ENCODE data around the gene KIF16B. TPM values are rescaled to one million over a fixed set of nuclear protein-coding genes. Genes with fewer than 3 reads are reported as not detected.
"Not testable (repeated sequence)": the region's sequence is repeated elsewhere in the genome, so short reads cannot be mapped to it uniquely, and the experiment has no call there.

The KIF16B gene
- total RNA-seq, 1 donor from 2014 or later: 8.1 TPM

- no peaks in the 10 kb centered on the region for H3K36me3 Mint-ChIP-seq (ENCODE audit: low read depth)
- H3K27me3 Mint-ChIP-seq (ENCODE audit: insufficient read depth): no peaks in the 10 kb centered on the region
- DNase-seq (ENCODE audit: low spot score): no peak
- H3K4me3 Mint-ChIP-seq: no peak overlapping the region
- no peak overlapping the region for H3K27ac Mint-ChIP-seq
- intact Hi-C loops (cut with micrococcal nuclease): no loop called here
- H3K9me3 Mint-ChIP-seq: no peaks in the 10 kb centered on the region
- no peaks in the 10 kb centered on the region for H3K4me1 Mint-ChIP-seq (ENCODE audit: low read depth)
Observed at GRCh38 chr20:16539280-16540021, 33.8 kb downstream of the KIF16B start.

GRCh38 chr20:16538779-16539178 is 34.5 kb downstream of the KIF16B start:
- Mint-ChIP-seq H3K4me1 (ENCODE audit: low read depth) (no peaks in the 10 kb centered on the region), H3K9me3 (no peaks in the 10 kb centered on the region), H3K27me3 (ENCODE audit: insufficient read depth) (no peaks in the 10 kb centered on the region), H3K4me3 (no peak overlapping the region), H3K27ac (no peak overlapping the region), H3K36me3 (ENCODE audit: low read depth) (no peaks in the 10 kb centered on the region)
- no peak for DNase-seq (ENCODE audit: low spot score)
- intact Hi-C loops (cut with micrococcal nuclease): no loop called here

- intact Hi-C loops (cut with micrococcal nuclease): no loop called here
- Mint-ChIP-seq H3K4me3 (no peak overlapping the region), H3K27me3 (ENCODE audit: insufficient read depth) (no peaks in the 10 kb centered on the region)
Observed at GRCh38 chr20:16537918-16538317, 35.3 kb downstream of the KIF16B start.

GRCh38 chr20:16537025-16537665 is 36.1 kb downstream of the KIF16B start:
- Mint-ChIP-seq H3K4me3 (no peak overlapping the region), H3K27me3 (ENCODE audit: insufficient read depth) (no peaks in the 10 kb centered on the region), H3K27ac (no peak overlapping the region), H3K9me3 (no peaks in the 10 kb centered on the region), H3K4me1 (ENCODE audit: low read depth) (no peaks in the 10 kb centered on the region), H3K36me3 (ENCODE audit: low read depth) (no peaks in the 10 kb centered on the region)
- DNase-seq (ENCODE audit: low spot score): no peak
- intact Hi-C loops (cut with micrococcal nuclease): no loop called here

More at GRCh38 chr20:16537918-16538317, 35.3 kb downstream of the KIF16B start:
- no peaks in the 10 kb centered on the region for H3K9me3 Mint-ChIP-seq
- H3K36me3 Mint-ChIP-seq (ENCODE audit: low read depth): no peaks in the 10 kb centered on the region
- no peaks in the 10 kb centered on the region for H3K4me1 Mint-ChIP-seq (ENCODE audit: low read depth)
- no peak for DNase-seq (ENCODE audit: low spot score)
- no peak overlapping the region for H3K27ac Mint-ChIP-seq

- Mint-ChIP-seq H3K27me3 (ENCODE audit: insufficient read depth) (no peaks in the 10 kb centered on the region), H3K4me3 (no peak overlapping the region), H3K4me1 (ENCODE audit: low read depth) (no peaks in the 10 kb centered on the region), H3K36me3 (ENCODE audit: low read depth) (no peaks in the 10 kb centered on the region), H3K27ac (no peak overlapping the region), H3K9me3 (no peaks in the 10 kb centered on the region)
- intact Hi-C loops (cut with micrococcal nuclease): no loop called here
- DNase-seq (ENCODE audit: low spot score): no peak
Observed at GRCh38 chr20:16535277-16535676, 38.0 kb downstream of the KIF16B start.

- intact Hi-C loops (cut with micrococcal nuclease): no loop called here
- DNase-seq (ENCODE audit: low spot score): no peak
- H3K4me3 Mint-ChIP-seq: no peak overlapping the region
- no peaks in the 10 kb centered on the region for H3K36me3 Mint-ChIP-seq (ENCODE audit: low read depth)
- no peak overlapping the region for H3K27ac Mint-ChIP-seq
- no peaks in the 10 kb centered on the region for H3K27me3 Mint-ChIP-seq (ENCODE audit: insufficient read depth)
- no peaks in the 10 kb centered on the region for H3K4me1 Mint-ChIP-seq (ENCODE audit: low read depth)
- no peaks in the 10 kb centered on the region for H3K9me3 Mint-ChIP-seq
Observed at GRCh38 chr20:16533502-16533901, 39.7 kb downstream of the KIF16B start.

GRCh38 chr20:16531485-16531884 is 41.8 kb downstream of the KIF16B start:
- H3K9me3 Mint-ChIP-seq: no peaks in the 10 kb centered on the region
- H3K27me3 Mint-ChIP-seq (ENCODE audit: insufficient read depth): no peaks in the 10 kb centered on the region
- H3K4me3 Mint-ChIP-seq: no peak overlapping the region
- H3K4me1 Mint-ChIP-seq (ENCODE audit: low read depth): no peaks in the 10 kb centered on the region
- no peaks in the 10 kb centered on the region for H3K36me3 Mint-ChIP-seq (ENCODE audit: low read depth)
- DNase-seq (ENCODE audit: low spot score): no peak
- H3K27ac Mint-ChIP-seq: no peak overlapping the region
- intact Hi-C loops (cut with micrococcal nuclease): no loop called here

- Mint-ChIP-seq H3K4me3 (no peak overlapping the region), H3K27me3 (ENCODE audit: insufficient read depth) (no peaks in the 10 kb centered on the region), H3K9me3 (no peaks in the 10 kb centered on the region), H3K27ac (no peak overlapping the region), H3K36me3 (ENCODE audit: low read depth) (peaks cover 6% of the 10 kb centered on the region), H3K4me1 (ENCODE audit: low read depth) (no peaks in the 10 kb centered on the region)
- intact Hi-C loops (cut with micrococcal nuclease): no loop called here
- DNase-seq (ENCODE audit: low spot score): no peak
Observed at GRCh38 chr20:16530201-16530681, 43.0 kb downstream of the KIF16B start.

GRCh38 chr20:16528078-16528477 is 45.2 kb downstream of the KIF16B start:
- no peak overlapping the region for H3K4me3 Mint-ChIP-seq
- H3K36me3 Mint-ChIP-seq (ENCODE audit: low read depth): peaks cover 10% of the 10 kb centered on the region
- H3K27me3 Mint-ChIP-seq (ENCODE audit: insufficient read depth): no peaks in the 10 kb centered on the region
- no peaks in the 10 kb centered on the region for H3K4me1 Mint-ChIP-seq (ENCODE audit: low read depth)
- H3K27ac Mint-ChIP-seq: no peak overlapping the region
- DNase-seq (ENCODE audit: low spot score): no peak
- H3K9me3 Mint-ChIP-seq: no peaks in the 10 kb centered on the region
- intact Hi-C loops (cut with micrococcal nuclease): no loop called here

GRCh38 chr20:16527438-16527837 is 45.8 kb downstream of the KIF16B start:
- no peak overlapping the region for H3K27ac Mint-ChIP-seq
- H3K36me3 Mint-ChIP-seq (ENCODE audit: low read depth): peaks cover 10% of the 10 kb centered on the region
- no peak for DNase-seq (ENCODE audit: low spot score)
- H3K27me3 Mint-ChIP-seq (ENCODE audit: insufficient read depth): no peaks in the 10 kb centered on the region
- no peaks in the 10 kb centered on the region for H3K4me1 Mint-ChIP-seq (ENCODE audit: low read depth)
- no peak overlapping the region for H3K4me3 Mint-ChIP-seq
- H3K9me3 Mint-ChIP-seq: no peaks in the 10 kb centered on the region
- intact Hi-C loops (cut with micrococcal nuclease): no loop called here

GRCh38 chr20:16526433-16527380 is 46.5 kb downstream of the KIF16B start:
- DNase-seq (ENCODE audit: low spot score): no peak
- no peak overlapping the region for H3K27ac Mint-ChIP-seq
- intact Hi-C loops (cut with micrococcal nuclease): no loop called here
- H3K4me1 Mint-ChIP-seq (ENCODE audit: low read depth): no peaks in the 10 kb centered on the region
- peaks cover 10% of the 10 kb centered on the region for H3K36me3 Mint-ChIP-seq (ENCODE audit: low read depth)
- H3K4me3 Mint-ChIP-seq: no peak overlapping the region
- H3K27me3 Mint-ChIP-seq (ENCODE audit: insufficient read depth): no peaks in the 10 kb centered on the region
- no peaks in the 10 kb centered on the region for H3K9me3 Mint-ChIP-seq

GRCh38 chr20:16522651-16523050 is 50.6 kb downstream of the KIF16B start:
- H3K4me3 Mint-ChIP-seq; H3K9me3 Mint-ChIP-seq; H3K4me1 Mint-ChIP-seq (ENCODE audit: low read depth); intact Hi-C loops (cut with micrococcal nuclease); H3K27me3 Mint-ChIP-seq (ENCODE audit: insufficient read depth); H3K27ac Mint-ChIP-seq; DNase-seq (ENCODE audit: low spot score): not testable (repeated sequence)
- H3K36me3 Mint-ChIP-seq (ENCODE audit: low read depth): peaks cover 10% of the 10 kb centered on the region

- no peak for DNase-seq (ENCODE audit: low spot score)
- Mint-ChIP-seq H3K4me1 (ENCODE audit: low read depth) (no peaks in the 10 kb centered on the region), H3K9me3 (no peaks in the 10 kb centered on the region), H3K4me3 (no peak overlapping the region), H3K27me3 (ENCODE audit: insufficient read depth) (no peaks in the 10 kb centered on the region), H3K27ac (no peak overlapping the region), H3K36me3 (ENCODE audit: low read depth) (peaks cover 4% of the 10 kb centered on the region)
- intact Hi-C loops (cut with micrococcal nuclease): no loop called here
Observed at GRCh38 chr20:16520154-16520553, 53.1 kb downstream of the KIF16B start.

Measured in activated T-helper 1 cell treated with anti-CD3 and anti-CD28 coated beads, Interleukin-12 subunit alpha, Interleukin-12 subunit beta, Interleukin-2, Interleukin-4 antibody, amounts not matched to agents 30 ng/mL and 10 ng/mL and 1 ng/mL, durations not matched to agents 14 hours and 24 hours and 36 hours (primary cell).